NB4 (cell line): ENCODE measurements around the gene LRP11.

Experiments
- MYC ChIP-seq: IDR thresholded peaks from 2 replicates; pipeline ENCODE4 v1.6.1; 2011; ENCODE audit warnings: low read depth, low read length
- TF ChIP-seq, protein P1 (sequence below): IDR thresholded peaks from one replicate; pipeline ENCODE4 v1.5.1; 2012; ENCODE audit warnings: low read depth, low read length

DNA sequence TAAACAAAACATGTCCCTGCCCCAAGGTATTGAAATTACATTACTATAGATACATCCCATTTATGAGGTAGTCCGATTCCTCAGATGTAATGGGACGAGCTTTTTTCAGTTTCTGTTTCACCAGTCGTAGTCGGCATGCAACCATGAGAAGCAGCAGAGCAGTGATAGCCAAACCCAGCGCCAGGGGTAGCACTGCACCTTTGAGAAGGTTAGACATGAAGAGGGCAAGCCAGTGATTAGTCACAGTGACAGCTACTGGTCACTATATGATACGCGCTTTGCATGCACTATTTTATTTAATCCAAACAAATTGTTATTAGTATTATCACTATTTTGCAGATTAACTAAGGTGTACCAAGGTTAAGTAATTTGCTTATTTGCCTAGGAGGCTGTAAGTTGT lies 43.7 kb downstream of the LRP11 start:
- TF ChIP-seq, protein P1, sequence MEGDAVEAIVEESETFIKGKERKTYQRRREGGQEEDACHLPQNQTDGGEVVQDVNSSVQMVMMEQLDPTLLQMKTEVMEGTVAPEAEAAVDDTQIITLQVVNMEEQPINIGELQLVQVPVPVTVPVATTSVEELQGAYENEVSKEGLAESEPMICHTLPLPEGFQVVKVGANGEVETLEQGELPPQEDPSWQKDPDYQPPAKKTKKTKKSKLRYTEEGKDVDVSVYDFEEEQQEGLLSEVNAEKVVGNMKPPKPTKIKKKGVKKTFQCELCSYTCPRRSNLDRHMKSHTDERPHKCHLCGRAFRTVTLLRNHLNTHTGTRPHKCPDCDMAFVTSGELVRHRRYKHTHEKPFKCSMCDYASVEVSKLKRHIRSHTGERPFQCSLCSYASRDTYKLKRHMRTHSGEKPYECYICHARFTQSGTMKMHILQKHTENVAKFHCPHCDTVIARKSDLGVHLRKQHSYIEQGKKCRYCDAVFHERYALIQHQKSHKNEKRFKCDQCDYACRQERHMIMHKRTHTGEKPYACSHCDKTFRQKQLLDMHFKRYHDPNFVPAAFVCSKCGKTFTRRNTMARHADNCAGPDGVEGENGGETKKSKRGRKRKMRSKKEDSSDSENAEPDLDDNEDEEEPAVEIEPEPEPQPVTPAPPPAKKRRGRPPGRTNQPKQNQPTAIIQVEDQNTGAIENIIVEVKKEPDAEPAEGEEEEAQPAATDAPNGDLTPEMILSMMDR: peak; percentile 4
- no peak for TF ChIP-seq MYC
